ENCODE measurements around the gene OGFOD1. TPM values are rescaled to one million over a fixed set of nuclear protein-coding genes. Genes with fewer than 3 reads are reported as not detected.

The OGFOD1 gene
- total and polyA plus RNA-seq, 9 of the 15 experiments (the other 6 are each of a cell fraction or from before 2014, with no cell fraction given): 60.4 to 134 (median 85.8) TPM

DNA sequence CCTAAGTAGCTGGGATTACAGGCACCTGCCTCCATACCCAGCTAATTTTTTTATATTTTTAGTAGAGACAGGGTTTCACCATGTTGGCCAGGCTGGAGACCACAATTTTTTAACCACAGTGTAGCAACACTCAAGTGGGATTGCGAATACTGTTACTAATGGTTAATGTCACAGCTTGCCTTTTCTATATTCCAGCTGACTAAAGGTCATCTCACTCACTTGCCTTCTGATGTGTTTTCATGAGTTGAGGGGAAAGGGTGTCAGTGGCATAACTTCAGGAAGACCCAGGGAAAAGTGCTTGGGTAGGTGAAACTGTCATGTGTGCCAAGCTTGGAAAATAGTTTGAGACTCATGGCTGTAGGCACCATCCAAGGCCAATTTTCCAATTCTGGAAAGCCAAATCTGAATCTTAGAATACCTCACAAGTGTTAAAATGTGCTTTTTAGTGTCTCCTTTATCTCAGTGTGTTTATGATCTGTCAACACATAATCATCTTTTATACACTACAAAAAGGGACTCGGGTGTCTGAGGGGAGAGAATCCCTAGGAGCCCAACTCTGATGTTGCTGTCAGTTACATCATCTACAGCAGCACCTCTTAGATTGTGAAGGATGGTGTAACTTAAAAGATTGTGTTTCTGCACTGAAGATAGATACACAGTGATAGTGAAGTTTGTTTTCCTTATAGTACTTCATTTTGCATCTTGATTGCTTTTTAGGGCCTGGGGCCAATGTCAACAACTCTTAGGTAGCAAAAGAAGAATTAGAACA, 27.1 kb downstream of the OGFOD1 start (continued):
- TF ChIP-seq GABPB2 (CRISPR knock-in tag; conservative IDR thresholded peaks at IDR 0.05) (no peak), CEBPG (CRISPR knock-in tag; IDR thresholded peaks at IDR 0.05) (peak; percentile 79), CEBPG (tag; conservative IDR thresholded peaks at IDR 0.05 in 1 of 2, IDR thresholded peaks at IDR 0.05 in 1 of 2) (peak; percentile 83 to 97; a peak in 3 of 4 replicates), ZNF239 (CRISPR knock-in tag; IDR thresholded peaks at IDR 0.05) (no peak), KAT8 (IDR thresholded peaks at IDR 0.05; ENCODE audit: low read depth) (no peak), ZNF668 (CRISPR knock-in tag; IDR thresholded peaks at IDR 0.05) (no peak), ZNF785 (CRISPR knock-in tag; IDR thresholded peaks at IDR 0.05) (no peak), RB1 (IDR thresholded peaks at IDR 0.05; ENCODE audit: low read depth) (no peak), ATF7 (IDR thresholded peaks at IDR 0.05) (peak; percentile 90), XRCC3 (IDR thresholded peaks at IDR 0.05) (no peak), NONO (IDR thresholded peaks at IDR 0.05; ENCODE audit: low read depth in 2 of 2, low read length in 1 of 2) (no peak), JUNB (CRISPR knock-in tag; conservative IDR thresholded peaks at IDR 0.05) (no peak), FOXJ2 (tag; IDR thresholded peaks at IDR 0.05) (peak; percentile 76), ZEB2 (IDR thresholded peaks at IDR 0.05) (no peak; the same call in 1 of the 2 replicates), MCM2 (IDR thresholded peaks at IDR 0.05; ENCODE audit: low read depth) (no peak), ZBED1 (IDR thresholded peaks at IDR 0.05) (no peak), ZNF778 (CRISPR knock-in tag; IDR thresholded peaks at IDR 0.05) (no peak), ARID1B (IDR thresholded peaks at IDR 0.05) (peak; percentile 60; the same call in 1 of the 2 replicates), ILF3 (IDR thresholded peaks at IDR 0.05; ENCODE audit: borderline replicate concordance) (no peak), ZNF766 (CRISPR knock-in tag; conservative IDR thresholded peaks at IDR 0.05) (no peak), ZNF41 (CRISPR knock-in tag; conservative IDR thresholded peaks at IDR 0.05) (no peak), PTRF (tag; IDR thresholded peaks at IDR 0.05) (no peak), IFI16 (CRISPR knock-in tag; IDR thresholded peaks at IDR 0.05) (no peak), BRF1 (IDR thresholded peaks at IDR 0.05; ENCODE audit: borderline replicate concordance, extremely low read depth, insufficient read length) (no peak)
- TF ChIP-seq, protein P1, sequence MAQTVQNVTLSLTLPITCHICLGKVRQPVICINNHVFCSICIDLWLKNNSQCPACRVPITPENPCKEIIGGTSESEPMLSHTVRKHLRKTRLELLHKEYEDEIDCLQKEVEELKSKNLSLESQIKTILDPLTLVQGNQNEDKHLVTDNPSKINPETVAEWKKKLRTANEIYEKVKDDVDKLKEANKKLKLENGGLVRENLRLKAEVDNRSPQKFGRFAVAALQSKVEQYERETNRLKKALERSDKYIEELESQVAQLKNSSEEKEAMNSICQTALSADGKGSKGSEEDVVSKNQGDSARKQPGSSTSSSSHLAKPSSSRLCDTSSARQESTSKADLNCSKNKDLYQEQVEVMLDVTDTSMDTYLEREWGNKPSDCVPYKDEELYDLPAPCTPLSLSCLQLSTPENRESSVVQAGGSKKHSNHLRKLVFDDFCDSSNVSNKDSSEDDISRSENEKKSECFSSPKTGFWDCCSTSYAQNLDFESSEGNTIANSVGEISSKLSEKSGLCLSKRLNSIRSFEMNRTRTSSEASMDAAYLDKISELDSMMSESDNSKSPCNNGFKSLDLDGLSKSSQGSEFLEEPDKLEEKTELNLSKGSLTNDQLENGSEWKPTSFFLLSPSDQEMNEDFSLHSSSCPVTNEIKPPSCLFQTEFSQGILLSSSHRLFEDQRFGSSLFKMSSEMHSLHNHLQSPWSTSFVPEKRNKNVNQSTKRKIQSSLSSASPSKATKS (CRISPR knock-in tag; IDR thresholded peaks at IDR 0.05): no peak
- TF ChIP-seq, protein P2, sequence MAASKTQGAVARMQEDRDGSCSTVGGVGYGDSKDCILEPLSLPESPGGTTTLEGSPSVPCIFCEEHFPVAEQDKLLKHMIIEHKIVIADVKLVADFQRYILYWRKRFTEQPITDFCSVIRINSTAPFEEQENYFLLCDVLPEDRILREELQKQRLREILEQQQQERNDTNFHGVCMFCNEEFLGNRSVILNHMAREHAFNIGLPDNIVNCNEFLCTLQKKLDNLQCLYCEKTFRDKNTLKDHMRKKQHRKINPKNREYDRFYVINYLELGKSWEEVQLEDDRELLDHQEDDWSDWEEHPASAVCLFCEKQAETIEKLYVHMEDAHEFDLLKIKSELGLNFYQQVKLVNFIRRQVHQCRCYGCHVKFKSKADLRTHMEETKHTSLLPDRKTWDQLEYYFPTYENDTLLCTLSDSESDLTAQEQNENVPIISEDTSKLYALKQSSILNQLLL (CRISPR knock-in tag; IDR thresholded peaks at IDR 0.05; ENCODE audit: borderline replicate concordance): no peak
- TF ChIP-seq, protein P3, sequence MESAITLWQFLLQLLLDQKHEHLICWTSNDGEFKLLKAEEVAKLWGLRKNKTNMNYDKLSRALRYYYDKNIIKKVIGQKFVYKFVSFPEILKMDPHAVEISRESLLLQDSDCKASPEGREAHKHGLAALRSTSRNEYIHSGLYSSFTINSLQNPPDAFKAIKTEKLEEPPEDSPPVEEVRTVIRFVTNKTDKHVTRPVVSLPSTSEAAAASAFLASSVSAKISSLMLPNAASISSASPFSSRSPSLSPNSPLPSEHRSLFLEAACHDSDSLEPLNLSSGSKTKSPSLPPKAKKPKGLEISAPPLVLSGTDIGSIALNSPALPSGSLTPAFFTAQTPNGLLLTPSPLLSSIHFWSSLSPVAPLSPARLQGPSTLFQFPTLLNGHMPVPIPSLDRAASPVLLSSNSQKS (CRISPR knock-in tag; IDR thresholded peaks at IDR 0.05): no peak
